Activated CD8-positive, alpha-beta T cell treated with anti-CD3 and anti-CD28 coated beads for 36 hours (primary cell): ENCODE measurements around the gene VPS9D1. TPM values are rescaled to one million over a fixed set of nuclear protein-coding genes. Genes with fewer than 3 reads are reported as not detected.

Experiments used
- ATAC-seq: fragments of 200-7000 bp; cut with Tn5 transposase; one replicate; pipeline ENCODE4 v1.10.0; 2021; ENCODE audit warnings: mild to moderate bottlenecking, moderate library complexity
- CTCF ChIA-PET: fragments of 350-600 bp; sonication (Branson Sonifier 250); formaldehyde crosslinking; loops from one replicate; lab custom pipeline; 2021; ENCODE audit warnings: antibody characterized with exemption; lab: Charles Lee
- POLR2A ChIA-PET: fragments of 350-600 bp; sonication (Branson Sonifier 250); formaldehyde crosslinking; loops from one replicate; lab custom pipeline; 2021; ENCODE audit warnings: antibody characterized with exemption; lab: Charles Lee
- DNase-seq: peaks from one replicate; pipeline ENCODE4 v3.0.0-alpha.2; 2020
- H3K27ac Mint-ChIP-seq: one replicate; pipeline ENCODE4 v1.8.0; 2021; ENCODE audit warnings: mild to moderate bottlenecking, mixed read lengths
- H3K27me3 Mint-ChIP-seq: one replicate; pipeline ENCODE4 v1.8.0; 2021; ENCODE audit warnings: mixed read lengths
- H3K36me3 Mint-ChIP-seq: one replicate; pipeline ENCODE4 v1.8.0; 2021; ENCODE audit warnings: low read depth, mixed read lengths
- H3K4me1 Mint-ChIP-seq: one replicate; pipeline ENCODE4 v1.8.0; 2021; ENCODE audit warnings: low read depth, mixed read lengths
- H3K4me3 Mint-ChIP-seq: one replicate; pipeline ENCODE4 v1.8.0; 2021; ENCODE audit warnings: mild to moderate bottlenecking, moderate library complexity, mixed read lengths
- H3K9me3 Mint-ChIP-seq: one replicate; pipeline ENCODE4 v1.8.0; 2021; ENCODE audit warnings: mixed read lengths
- intact Hi-C: fragments of 100-400 bp; cut with micrococcal nuclease; formaldehyde crosslinking; loops from one replicate; pipeline ENCODE4 v1.10.0; 2022
- total RNA-seq, 2 experiments: library from RNA; stranded (reverse); gene quantifications; one replicate each; pipeline ENCODE4 v1.2.3, GENCODE V29; 2021
- TF ChIP-seq, protein P1 (sequence below): fragments of 200-600 bp; IDR thresholded peaks from one replicate; pipeline ENCODE4 v1.8.0; 2022; ENCODE audit warnings: antibody characterized with exemption, mild to moderate bottlenecking

The VPS9D1 gene
- total RNA-seq, 2 experiments from 2014 or later: 1.5 to 1.6 TPM

DNA sequence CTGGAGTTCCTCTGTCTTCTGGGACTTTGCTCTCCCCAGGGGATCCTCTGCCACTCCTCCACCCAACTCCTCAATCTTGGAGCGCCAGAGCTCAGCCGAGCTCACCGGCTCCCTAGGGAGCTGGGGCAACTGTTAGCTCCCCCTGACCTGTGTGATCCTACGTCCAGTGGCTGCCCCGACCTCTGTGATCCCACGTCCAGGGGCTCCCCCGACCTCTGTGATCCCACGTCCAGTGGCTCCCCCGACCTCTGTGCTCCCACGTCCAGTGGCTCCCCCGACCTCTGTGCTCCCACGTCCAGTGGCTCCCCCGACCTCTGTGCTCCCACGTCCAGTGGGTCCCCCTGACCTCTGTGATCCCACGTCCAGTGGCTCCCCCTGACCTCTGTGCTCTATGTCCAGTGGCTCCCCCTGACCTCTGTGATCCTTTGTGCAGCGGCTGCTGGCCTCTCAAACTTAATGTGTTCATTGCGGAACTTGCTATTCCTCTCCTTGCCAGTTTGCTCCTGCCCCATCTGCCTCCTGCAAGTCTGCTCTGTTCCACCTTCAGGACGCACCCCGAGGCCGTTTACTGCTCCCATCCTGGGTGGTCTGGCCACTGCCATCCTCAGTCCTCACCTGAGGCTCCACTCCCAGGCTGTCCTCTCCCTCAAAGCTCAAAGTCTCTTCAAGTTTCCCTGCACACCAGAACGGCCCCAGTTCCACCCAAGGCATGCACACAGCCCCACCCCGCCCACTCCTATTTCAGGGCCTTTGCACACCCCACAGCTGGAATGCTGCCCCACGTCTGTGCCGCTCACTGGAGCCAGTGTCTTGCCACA, 2.8 kb downstream of the VPS9D1 start:
- Mint-ChIP-seq H3K27me3 (no peaks in the 10 kb centered on the region), H3K4me1 (peaks cover 30% of the 10 kb centered on the region), H3K27ac (no peak overlapping the region), H3K36me3 (peaks cover 35% of the 10 kb centered on the region), H3K4me3 (no peak overlapping the region), H3K9me3 (no peaks in the 10 kb centered on the region)
- intact Hi-C loops: no loop called here
- ATAC-seq (no peak), DNase-seq (no peak)
- TF ChIP-seq, protein P1, sequence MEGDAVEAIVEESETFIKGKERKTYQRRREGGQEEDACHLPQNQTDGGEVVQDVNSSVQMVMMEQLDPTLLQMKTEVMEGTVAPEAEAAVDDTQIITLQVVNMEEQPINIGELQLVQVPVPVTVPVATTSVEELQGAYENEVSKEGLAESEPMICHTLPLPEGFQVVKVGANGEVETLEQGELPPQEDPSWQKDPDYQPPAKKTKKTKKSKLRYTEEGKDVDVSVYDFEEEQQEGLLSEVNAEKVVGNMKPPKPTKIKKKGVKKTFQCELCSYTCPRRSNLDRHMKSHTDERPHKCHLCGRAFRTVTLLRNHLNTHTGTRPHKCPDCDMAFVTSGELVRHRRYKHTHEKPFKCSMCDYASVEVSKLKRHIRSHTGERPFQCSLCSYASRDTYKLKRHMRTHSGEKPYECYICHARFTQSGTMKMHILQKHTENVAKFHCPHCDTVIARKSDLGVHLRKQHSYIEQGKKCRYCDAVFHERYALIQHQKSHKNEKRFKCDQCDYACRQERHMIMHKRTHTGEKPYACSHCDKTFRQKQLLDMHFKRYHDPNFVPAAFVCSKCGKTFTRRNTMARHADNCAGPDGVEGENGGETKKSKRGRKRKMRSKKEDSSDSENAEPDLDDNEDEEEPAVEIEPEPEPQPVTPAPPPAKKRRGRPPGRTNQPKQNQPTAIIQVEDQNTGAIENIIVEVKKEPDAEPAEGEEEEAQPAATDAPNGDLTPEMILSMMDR: no peak
- ChIA-PET POLR2A (interaction anchor here (0.6 to 2.0 kb wide), 5 partner anchors 9 to 21 kb away, joined by 3 to 8 read pairs (median 4); no protein-coding TSS in a partner anchor), CTCF (interaction anchor here (0.7 kb wide), 1 partner anchor 18 kb away, joined by 3 read pairs; no protein-coding TSS in a partner anchor)

GRCh38 chr16:89716916-89717687, 3.6 kb downstream of the VPS9D1 start:
- intact Hi-C loops: no loop called here
- ChIA-PET POLR2A (interaction anchor here (0.6 to 2.0 kb wide), 6 partner anchors 7 to 22 kb away, joined by 3 to 8 read pairs (median 4); no protein-coding TSS in a partner anchor), CTCF (interaction anchor here (0.7 to 1.8 kb wide), 3 partner anchors 12 to 17 kb away, joined by 3 to 12 read pairs (median 5); no protein-coding TSS in a partner anchor)
- H3K4me3 Mint-ChIP-seq: no peak overlapping the region
- H3K36me3 Mint-ChIP-seq: peaks cover 33% of the 10 kb centered on the region
- H3K4me1 Mint-ChIP-seq: peaks cover 27% of the 10 kb centered on the region
- H3K9me3 Mint-ChIP-seq: no peaks in the 10 kb centered on the region
- DNase-seq: no peak
- H3K27ac Mint-ChIP-seq: no peak overlapping the region
- ATAC-seq: no peak
- TF ChIP-seq, protein P1: no peak
- H3K27me3 Mint-ChIP-seq: no peaks in the 10 kb centered on the region

GRCh38 chr16:89716493-89716892, 4.2 kb downstream of the VPS9D1 start:
- intact Hi-C loops: no loop called here
- TF ChIP-seq, protein P1: no peak
- H3K4me3 Mint-ChIP-seq: no peak overlapping the region
- no peaks in the 10 kb centered on the region for H3K9me3 Mint-ChIP-seq
- DNase-seq (no peak), ATAC-seq (no peak)
- ChIA-PET POLR2A (interaction anchor here (1.1 to 2.0 kb wide), 3 partner anchors 8 to 16 kb away, joined by 3 to 8 read pairs (median 5); no protein-coding TSS in a partner anchor), CTCF (interaction anchor here (0.9 to 1.8 kb wide), 2 partner anchors 11 to 17 kb away, joined by 5 to 12 read pairs; no protein-coding TSS in a partner anchor)
- H3K4me1 Mint-ChIP-seq: peaks cover 27% of the 10 kb centered on the region
- H3K27me3 Mint-ChIP-seq: no peaks in the 10 kb centered on the region
- peaks cover 33% of the 10 kb centered on the region for H3K36me3 Mint-ChIP-seq
- H3K27ac Mint-ChIP-seq: no peak overlapping the region

GRCh38 chr16:89712274-89712781, 8.4 kb downstream of the VPS9D1 start:
- H3K4me1 Mint-ChIP-seq: peaks cover 6% of the 10 kb centered on the region
- TF ChIP-seq, protein P1: no peak
- DNase-seq (no peak), ATAC-seq (no peak)
- intact Hi-C loops: no loop called here
- no peaks in the 10 kb centered on the region for H3K9me3 Mint-ChIP-seq
- H3K27me3 Mint-ChIP-seq: no peaks in the 10 kb centered on the region
- peak overlapping the region; percentile 68 for H3K27ac Mint-ChIP-seq
- CTCF ChIA-PET: interaction anchor here (1.2 to 1.5 kb wide), 3 partner anchors 11 to 148 kb away, joined by 4 to 5 read pairs (median 4); no protein-coding TSS in a partner anchor
- POLR2A ChIA-PET: interaction anchor here (0.7 to 2.2 kb wide), 4 partner anchors 11 to 872 kb away, joined by 3 to 5 read pairs (median 4); no protein-coding TSS in a partner anchor
- H3K36me3 Mint-ChIP-seq: peaks cover 25% of the 10 kb centered on the region
- peak overlapping the region; percentile 78 for H3K4me3 Mint-ChIP-seq
